ENCODE results near the gene MPRIP.

The MPRIP gene

GRCh38 chr17:17140590-17140980, 98.3 kb downstream of the MPRIP start:
- ATAC-seq (replicated peaks) (peak; percentile 35), DNase-seq (no peak)
- H3K27ac Mint-ChIP-seq = peak overlapping the region in 1 of 2 donors; percentile 46
- no peaks in the 10 kb centered on the region for H3K9me3 Mint-ChIP-seq
- no peak overlapping the region for H3K4me3 Mint-ChIP-seq
- peaks cover 0 to 18% of the 10 kb centered on the region in 2 donors for H3K4me1 Mint-ChIP-seq (ENCODE audit: low read depth in 2 of 2)
- H3K27me3 Mint-ChIP-seq = no peaks in the 10 kb centered on the region
- peaks cover 47% of the 10 kb centered on the region for H3K36me3 Mint-ChIP-seq (ENCODE audit: insufficient read depth)

GRCh38 chr17:17141279-17141678, 99.0 kb downstream of the MPRIP start:
- H3K27me3 Mint-ChIP-seq = no peaks in the 10 kb centered on the region
- H3K27ac Mint-ChIP-seq = peak overlapping the region; percentile 49 to 93
- H3K4me3 Mint-ChIP-seq = peak overlapping the region in 1 of 2 donors; percentile 42
- H3K9me3 Mint-ChIP-seq = no peaks in the 10 kb centered on the region
- H3K4me1 Mint-ChIP-seq (ENCODE audit: low read depth in 2 of 2) = peaks cover 0 to 18% of the 10 kb centered on the region in 2 donors
- DNase-seq = no peak
- H3K36me3 Mint-ChIP-seq (ENCODE audit: insufficient read depth) = peaks cover 52% of the 10 kb centered on the region
- ATAC-seq (replicated peaks) = peak; percentile 22

- peak; percentile 73 for ATAC-seq (replicated peaks)
Measured at GRCh38 chr17:17141860-17142552, 99.7 kb downstream of the MPRIP start.

GRCh38 chr17:17142556-17142955, 100.3 kb downstream of the MPRIP start:
- ATAC-seq (replicated peaks) (no peak), DNase-seq (no peak)
- Mint-ChIP-seq H3K4me3 (no peak overlapping the region), H3K27ac (peak overlapping the region in 1 of 2 donors; percentile 93), H3K4me1 (ENCODE audit: low read depth in 2 of 2) (peaks cover 0 to 24% of the 10 kb centered on the region in 2 donors), H3K9me3 (no peaks in the 10 kb centered on the region), H3K27me3 (no peaks in the 10 kb centered on the region), H3K36me3 (ENCODE audit: insufficient read depth) (peaks cover 47% of the 10 kb centered on the region)

More at GRCh38 chr17:17141860-17142552, 99.7 kb downstream of the MPRIP start:
- peaks cover 47% of the 10 kb centered on the region for H3K36me3 Mint-ChIP-seq (ENCODE audit: insufficient read depth)
- H3K27me3 Mint-ChIP-seq = no peaks in the 10 kb centered on the region
- H3K9me3 Mint-ChIP-seq = no peaks in the 10 kb centered on the region
- H3K27ac Mint-ChIP-seq = peak overlapping the region in 1 of 2 donors; percentile 93
- DNase-seq = peak in 2 of 3 experiments; percentile 29 to 38
- peak overlapping the region in 1 of 2 donors; percentile 29 for H3K4me3 Mint-ChIP-seq
- peaks cover 0 to 23% of the 10 kb centered on the region in 2 donors for H3K4me1 Mint-ChIP-seq (ENCODE audit: low read depth in 2 of 2)

- H3K36me3 Mint-ChIP-seq (ENCODE audit: insufficient read depth) = peaks cover 48% of the 10 kb centered on the region
- DNase-seq (no peak), ATAC-seq (replicated peaks) (no peak)
- H3K9me3 Mint-ChIP-seq = no peaks in the 10 kb centered on the region
- H3K27me3 Mint-ChIP-seq = no peaks in the 10 kb centered on the region
- no peak overlapping the region for H3K27ac Mint-ChIP-seq
- peaks cover 0 to 22% of the 10 kb centered on the region in 2 donors for H3K4me1 Mint-ChIP-seq (ENCODE audit: low read depth in 2 of 2)
- H3K4me3 Mint-ChIP-seq = no peak overlapping the region
Measured at GRCh38 chr17:17143501-17143900, 101.2 kb downstream of the MPRIP start.

- Mint-ChIP-seq H3K27ac (no peak overlapping the region), H3K36me3 (ENCODE audit: insufficient read depth) (peaks cover 43% of the 10 kb centered on the region)
Measured at GRCh38 chr17:17144061-17144460, 101.8 kb downstream of the MPRIP start.

GRCh38 chr17:17144916-17145665, 102.8 kb downstream of the MPRIP start:
- ATAC-seq (replicated peaks) = no peak
- no peak overlapping the region for H3K4me3 Mint-ChIP-seq
- peak overlapping the region; percentile 54 to 55 for H3K27ac Mint-ChIP-seq
- H3K9me3 Mint-ChIP-seq = no peaks in the 10 kb centered on the region
- H3K36me3 Mint-ChIP-seq (ENCODE audit: insufficient read depth) = peaks cover 41% of the 10 kb centered on the region
- DNase-seq = no peak
- no peaks in the 10 kb centered on the region for H3K27me3 Mint-ChIP-seq
- peaks cover 0 to 20% of the 10 kb centered on the region in 2 donors for H3K4me1 Mint-ChIP-seq (ENCODE audit: low read depth in 2 of 2)

More at GRCh38 chr17:17144061-17144460, 101.8 kb downstream of the MPRIP start:
- ATAC-seq (replicated peaks) (no peak), DNase-seq (no peak)
- no peaks in the 10 kb centered on the region for H3K27me3 Mint-ChIP-seq
- H3K4me1 Mint-ChIP-seq (ENCODE audit: low read depth in 2 of 2) = peaks cover 0 to 22% of the 10 kb centered on the region in 2 donors
- H3K4me3 Mint-ChIP-seq = no peak overlapping the region
- H3K9me3 Mint-ChIP-seq = no peaks in the 10 kb centered on the region

GRCh38 chr17:17146786-17147406, 104.6 kb downstream of the MPRIP start:
- DNase-seq (peak in 2 of 3 experiments; percentile 15 to 28), ATAC-seq (replicated peaks) (no peak)
- H3K4me1 Mint-ChIP-seq (ENCODE audit: low read depth in 2 of 2) = peaks cover 3 to 17% of the 10 kb centered on the region in 2 donors
- peak overlapping the region in 1 of 2 donors; percentile 73 for H3K27ac Mint-ChIP-seq
- H3K9me3 Mint-ChIP-seq = no peaks in the 10 kb centered on the region
- H3K27me3 Mint-ChIP-seq = no peaks in the 10 kb centered on the region
- H3K36me3 Mint-ChIP-seq (ENCODE audit: insufficient read depth) = peaks cover 48% of the 10 kb centered on the region
- H3K4me3 Mint-ChIP-seq = no peak overlapping the region

GRCh38 chr17:17147821-17148220, 105.6 kb downstream of the MPRIP start:
- no peak overlapping the region for H3K4me3 Mint-ChIP-seq
- no peaks in the 10 kb centered on the region for H3K9me3 Mint-ChIP-seq
- no peaks in the 10 kb centered on the region for H3K27me3 Mint-ChIP-seq
- peak overlapping the region in 1 of 2 donors; percentile 73 for H3K27ac Mint-ChIP-seq
- H3K4me1 Mint-ChIP-seq (ENCODE audit: low read depth in 2 of 2) = peaks cover 3 to 21% of the 10 kb centered on the region in 2 donors
- ATAC-seq (replicated peaks) (no peak), DNase-seq (no peak)
- peaks cover 53% of the 10 kb centered on the region for H3K36me3 Mint-ChIP-seq (ENCODE audit: insufficient read depth)

- peaks cover 3 to 37% of the 10 kb centered on the region in 2 donors for H3K4me1 Mint-ChIP-seq (ENCODE audit: low read depth in 2 of 2)
- H3K27me3 Mint-ChIP-seq = no peaks in the 10 kb centered on the region
- DNase-seq (no peak), ATAC-seq (replicated peaks) (no peak)
- no peak overlapping the region for H3K4me3 Mint-ChIP-seq
- peaks cover 55% of the 10 kb centered on the region for H3K36me3 Mint-ChIP-seq (ENCODE audit: insufficient read depth)
- H3K9me3 Mint-ChIP-seq = no peaks in the 10 kb centered on the region
- H3K27ac Mint-ChIP-seq = peak overlapping the region; percentile 28 to 53
Measured at GRCh38 chr17:17149520-17150447, 107.5 kb downstream of the MPRIP start.

GRCh38 chr17:17150448-17150800, 108.2 kb downstream of the MPRIP start:
- DNase-seq (no peak), ATAC-seq (replicated peaks) (no peak)
- no peaks in the 10 kb centered on the region for H3K9me3 Mint-ChIP-seq
- peaks cover 3 to 39% of the 10 kb centered on the region in 2 donors for H3K4me1 Mint-ChIP-seq (ENCODE audit: low read depth in 2 of 2)
- peaks cover 59% of the 10 kb centered on the region for H3K36me3 Mint-ChIP-seq (ENCODE audit: insufficient read depth)
- H3K4me3 Mint-ChIP-seq = no peak overlapping the region
- no peaks in the 10 kb centered on the region for H3K27me3 Mint-ChIP-seq
- peak overlapping the region; percentile 28 to 30 for H3K27ac Mint-ChIP-seq

- ATAC-seq (replicated peaks) = no peak
- H3K27me3 Mint-ChIP-seq = no peaks in the 10 kb centered on the region
- H3K4me1 Mint-ChIP-seq (ENCODE audit: low read depth in 2 of 2) = peaks cover 3 to 39% of the 10 kb centered on the region in 2 donors
- peaks cover 53% of the 10 kb centered on the region for H3K36me3 Mint-ChIP-seq (ENCODE audit: insufficient read depth)
- H3K4me3 Mint-ChIP-seq = no peak overlapping the region
- no peaks in the 10 kb centered on the region for H3K9me3 Mint-ChIP-seq
- no peak for DNase-seq
- peak overlapping the region; percentile 28 to 59 for H3K27ac Mint-ChIP-seq
Measured at GRCh38 chr17:17151055-17151454, 108.8 kb downstream of the MPRIP start.

GRCh38 chr17:17151541-17151940, 109.3 kb downstream of the MPRIP start:
- H3K27ac Mint-ChIP-seq = peak overlapping the region; percentile 28 to 59
- H3K27me3 Mint-ChIP-seq = no peaks in the 10 kb centered on the region
- H3K36me3 Mint-ChIP-seq (ENCODE audit: insufficient read depth) = peaks cover 52% of the 10 kb centered on the region
- no peak overlapping the region for H3K4me3 Mint-ChIP-seq
- no peak for ATAC-seq (replicated peaks)
- H3K9me3 Mint-ChIP-seq = no peaks in the 10 kb centered on the region
- no peak for DNase-seq
- peaks cover 3 to 39% of the 10 kb centered on the region in 2 donors for H3K4me1 Mint-ChIP-seq (ENCODE audit: low read depth in 2 of 2)

All from effector memory CD8-positive, alpha-beta T cell (primary cell).